ENCODE data around the gene VAV1. TPM values are rescaled to one million over a fixed set of nuclear protein-coding genes. Genes with fewer than 3 reads are reported as not detected.
A peak's percentile ranks its signal among the peaks of the same experiment; 100 is the strongest.

VAV1 gene
- total and polyA plus RNA-seq, 9 of the 15 experiments (the other 6 are each of a cell fraction or from before 2014, with no cell fraction given): 0.46 to 20.1 (median 11.1) TPM

GRCh38 chr19:6852001-6852400 is 79.5 kb downstream of the VAV1 start:
- no peak overlapping the region for H3K27ac ChIP-seq (ENCODE audit: extremely low read depth, low read depth, low read length)
- BruUV-seq (replicated peaks): no TSS peak
- TF ChIP-seq ZNF23 (CRISPR knock-in tag; IDR thresholded peaks at IDR 0.05): no peak
- no peak for TF ChIP-seq NUFIP1 (IDR thresholded peaks at IDR 0.05; ENCODE audit: partially characterized antibody)
- no peak for TF ChIP-seq ZNF699 (CRISPR knock-in tag; IDR thresholded peaks at IDR 0.05; ENCODE audit: insufficient replicate concordance)
- no peak for TF ChIP-seq ZNF212 (CRISPR knock-in tag; IDR thresholded peaks at IDR 0.05)
- TF ChIP-seq ZNF121 (CRISPR knock-in tag; conservative IDR thresholded peaks at IDR 0.05): peak; percentile 91
- no peak for TF ChIP-seq GABPB2 (CRISPR knock-in tag; conservative IDR thresholded peaks at IDR 0.05)
- TF ChIP-seq CEBPG (CRISPR knock-in tag; IDR thresholded peaks at IDR 0.05): no peak
- TF ChIP-seq CEBPG (tag; conservative IDR thresholded peaks at IDR 0.05 in 1 of 2, IDR thresholded peaks at IDR 0.05 in 1 of 2): no peak
- TF ChIP-seq SNIP1 (IDR thresholded peaks at IDR 0.05; ENCODE audit: low read depth): no peak
- FAIRE-seq (no peak), ATAC-seq (no peak), DNase-seq (ENCODE audit: extremely low read depth in 1 of 4, low spot score in 3 of 4) (no peak)
- WGBS (ENCODE audit: insufficient coverage, low coverage, missing lambda C conversion rate): 7% methylated on average over 1 of the region's 1 CpG
- no peaks in the 10 kb centered on the region for H3K79me2 ChIP-seq (ENCODE audit: control insufficient read depth, insufficient read depth, low read length)
- no peaks in the 10 kb centered on the region for H3K36me3 ChIP-seq (ENCODE audit: control insufficient read depth, insufficient read depth, low read length)
- H3K9me3 ChIP-seq (replicated peaks; ENCODE audit: control insufficient read depth, insufficient read depth, low read depth, low read length): no peaks in the 10 kb centered on the region
- no peaks in the 10 kb centered on the region for H3K4me1 ChIP-seq (replicated peaks in 1 of 2; ENCODE audit: control insufficient read depth in 2 of 2, insufficient read depth in 2 of 2, low read length in 2 of 2)
- H2AFZ ChIP-seq (ENCODE audit: low read depth, low read length): no peak overlapping the region
- in situ Hi-C loops (cut with MboI): no loop called here
- H3K4me3 ChIP-seq: no peak overlapping the region
- no peak overlapping the region for H3K9ac ChIP-seq (ENCODE audit: insufficient read depth in 1 of 2, low read depth in 2 of 2, low read length in 2 of 2)
- no peak overlapping the region for H3K4me2 ChIP-seq (ENCODE audit: insufficient read depth, low read length)
- H4K20me1 ChIP-seq (replicated peaks; ENCODE audit: control insufficient read depth, insufficient read depth, low read length): no peaks in the 10 kb centered on the region
- intact Hi-C loops (cut with micrococcal nuclease): no loop called here
- H3K9me1 ChIP-seq (ENCODE audit: control insufficient read depth, insufficient read depth, low read length): no peaks in the 10 kb centered on the region
- POLR2A ChIA-PET: no interaction called here
- no peaks in the 10 kb centered on the region for H3K27me3 ChIP-seq (ENCODE audit: control insufficient read depth in 2 of 2, insufficient read depth in 2 of 2, low read length in 2 of 2)
- CTCF ChIA-PET (ENCODE audit: low intra/inter-chr PET ratio): no interaction called here

Measured in K562 (cell line).